Measurements from ENCODE around the gene L3MBTL2.

GRCh38 chr22:41248758-41249157, 43.6 kb downstream of the L3MBTL2 start:
- TF ChIP-seq POLR2A (IDR thresholded peaks at IDR 0.05; ENCODE audit: low read depth, low read length) (no peak), POLR2AphosphoS5 (IDR thresholded peaks at IDR 0.05; ENCODE audit: low read depth, low read length) (no peak), TAF1 (IDR thresholded peaks at IDR 0.05; ENCODE audit: borderline replicate concordance, low read depth, low read length) (no peak)
